ENCODE results near the gene EEF1AKMT2. TPM values are rescaled to one million over a fixed set of nuclear protein-coding genes. Genes with fewer than 3 reads are reported as not detected.
"Not testable (repeated sequence)": the region's sequence is repeated elsewhere in the genome, so short reads cannot be mapped to it uniquely, and the experiment has no call there.

The EEF1AKMT2 gene
- total RNA-seq, 1 donor from 2014 or later = 22.0 TPM

DNA sequence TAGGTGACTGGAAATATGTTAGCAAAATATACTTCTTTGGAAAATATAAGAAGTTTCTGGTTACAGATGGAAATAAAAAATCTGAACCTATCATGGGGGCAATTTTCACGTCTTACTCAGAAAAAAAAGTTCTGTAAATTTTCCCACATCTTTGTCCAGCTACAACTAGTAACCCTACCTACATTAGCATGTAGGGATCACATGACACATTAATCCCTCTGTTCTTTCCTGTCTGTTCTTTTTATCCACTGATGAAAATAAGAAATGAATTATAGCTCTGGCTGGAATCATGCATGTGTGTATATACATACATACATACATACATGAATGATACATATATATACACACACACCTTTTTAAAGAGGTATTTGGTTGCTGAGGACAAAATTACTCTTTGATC, 43.9 kb downstream of the EEF1AKMT2 start:
- Mint-ChIP-seq H3K27me3 (ENCODE audit: unreplicated experiment) (no peaks in the 10 kb centered on the region), H3K27ac (ENCODE audit: unreplicated experiment) (no peak overlapping the region), H3K4me1 (ENCODE audit: unreplicated experiment) (peaks cover 11% of the 10 kb centered on the region), H3K4me3 (ENCODE audit: unreplicated experiment) (no peak overlapping the region), H3K36me3 (ENCODE audit: unreplicated experiment) (peaks cover 2% of the 10 kb centered on the region), H3K9me3 (ENCODE audit: unreplicated experiment) (no peaks in the 10 kb centered on the region)
- TF ChIP-seq, protein P1, sequence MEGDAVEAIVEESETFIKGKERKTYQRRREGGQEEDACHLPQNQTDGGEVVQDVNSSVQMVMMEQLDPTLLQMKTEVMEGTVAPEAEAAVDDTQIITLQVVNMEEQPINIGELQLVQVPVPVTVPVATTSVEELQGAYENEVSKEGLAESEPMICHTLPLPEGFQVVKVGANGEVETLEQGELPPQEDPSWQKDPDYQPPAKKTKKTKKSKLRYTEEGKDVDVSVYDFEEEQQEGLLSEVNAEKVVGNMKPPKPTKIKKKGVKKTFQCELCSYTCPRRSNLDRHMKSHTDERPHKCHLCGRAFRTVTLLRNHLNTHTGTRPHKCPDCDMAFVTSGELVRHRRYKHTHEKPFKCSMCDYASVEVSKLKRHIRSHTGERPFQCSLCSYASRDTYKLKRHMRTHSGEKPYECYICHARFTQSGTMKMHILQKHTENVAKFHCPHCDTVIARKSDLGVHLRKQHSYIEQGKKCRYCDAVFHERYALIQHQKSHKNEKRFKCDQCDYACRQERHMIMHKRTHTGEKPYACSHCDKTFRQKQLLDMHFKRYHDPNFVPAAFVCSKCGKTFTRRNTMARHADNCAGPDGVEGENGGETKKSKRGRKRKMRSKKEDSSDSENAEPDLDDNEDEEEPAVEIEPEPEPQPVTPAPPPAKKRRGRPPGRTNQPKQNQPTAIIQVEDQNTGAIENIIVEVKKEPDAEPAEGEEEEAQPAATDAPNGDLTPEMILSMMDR (IDR thresholded peaks at IDR 0.05) = no peak
- no peak for DNase-seq (ENCODE audit: extremely low spot score, unreplicated experiment)

DNA sequence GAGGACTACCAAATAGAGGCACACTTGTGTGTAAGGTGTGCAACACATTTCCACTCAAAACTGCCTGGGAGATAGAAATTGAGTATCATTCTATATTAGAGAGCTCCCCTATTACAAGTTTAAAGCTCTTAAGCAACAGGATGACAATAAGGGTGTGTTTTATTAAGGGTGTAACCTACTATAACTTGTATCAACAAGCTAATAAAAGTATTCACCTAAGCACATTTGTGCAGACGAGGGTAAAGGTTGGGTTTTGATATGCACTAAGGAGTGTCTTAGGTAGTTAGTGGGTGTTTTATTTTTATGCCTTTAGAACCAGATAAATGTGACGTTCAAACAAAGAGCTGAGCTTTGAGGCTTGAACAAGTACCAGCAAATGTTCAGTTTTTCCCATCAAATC, 44.7 kb downstream of the EEF1AKMT2 start:
- TF ChIP-seq, protein P1 (IDR thresholded peaks at IDR 0.05) = no peak
- H3K4me1 Mint-ChIP-seq (ENCODE audit: unreplicated experiment) = peaks cover 17% of the 10 kb centered on the region
- no peaks in the 10 kb centered on the region for H3K27me3 Mint-ChIP-seq (ENCODE audit: unreplicated experiment)
- H3K36me3 Mint-ChIP-seq (ENCODE audit: unreplicated experiment) = peaks cover 2% of the 10 kb centered on the region
- no peak for DNase-seq (ENCODE audit: extremely low spot score, unreplicated experiment)
- H3K9me3 Mint-ChIP-seq (ENCODE audit: unreplicated experiment) = no peaks in the 10 kb centered on the region
- H3K27ac Mint-ChIP-seq (ENCODE audit: unreplicated experiment) = no peak overlapping the region
- H3K4me3 Mint-ChIP-seq (ENCODE audit: unreplicated experiment) = no peak overlapping the region

DNA sequence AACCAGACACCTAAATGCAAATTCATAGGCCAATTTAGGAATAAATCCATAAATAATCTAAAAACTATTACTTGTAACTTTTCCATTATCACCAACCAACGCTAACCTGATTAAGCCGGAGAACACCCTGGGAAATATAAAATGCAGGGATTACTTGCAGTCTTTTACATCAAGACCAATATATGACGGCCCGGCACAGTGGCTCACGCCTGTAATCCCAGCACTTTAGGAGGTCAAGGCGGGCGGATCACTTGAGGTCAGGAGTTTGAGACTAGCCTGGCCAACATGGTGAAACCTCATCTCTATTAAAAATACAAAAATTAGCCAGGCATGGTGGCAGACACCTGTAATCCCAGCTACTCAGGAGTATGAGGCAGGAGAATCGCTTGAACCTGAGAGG, 45.2 kb downstream of the EEF1AKMT2 start:
- H3K4me1 Mint-ChIP-seq (ENCODE audit: unreplicated experiment) = peaks cover 21% of the 10 kb centered on the region
- H3K27ac Mint-ChIP-seq (ENCODE audit: unreplicated experiment) = not testable (repeated sequence)

GRCh38 chr10:124745673-124746072, 46.0 kb downstream of the EEF1AKMT2 start:
- peaks cover 26% of the 10 kb centered on the region for H3K4me1 Mint-ChIP-seq (ENCODE audit: unreplicated experiment)
- no peak for DNase-seq (ENCODE audit: extremely low spot score, unreplicated experiment)
- no peaks in the 10 kb centered on the region for H3K27me3 Mint-ChIP-seq (ENCODE audit: unreplicated experiment)
- H3K36me3 Mint-ChIP-seq (ENCODE audit: unreplicated experiment) = no peaks in the 10 kb centered on the region
- H3K27ac Mint-ChIP-seq (ENCODE audit: unreplicated experiment) = peak overlapping the region; percentile 85
- no peak overlapping the region for H3K4me3 Mint-ChIP-seq (ENCODE audit: unreplicated experiment)
- TF ChIP-seq, protein P1 (IDR thresholded peaks at IDR 0.05) = peak; percentile 51
- H3K9me3 Mint-ChIP-seq (ENCODE audit: unreplicated experiment) = no peaks in the 10 kb centered on the region

More for the DNA sequence above, 45.2 kb downstream of the EEF1AKMT2 start:
- H3K9me3 Mint-ChIP-seq (ENCODE audit: unreplicated experiment); DNase-seq (ENCODE audit: extremely low spot score, unreplicated experiment); H3K27me3 Mint-ChIP-seq (ENCODE audit: unreplicated experiment); H3K36me3 Mint-ChIP-seq (ENCODE audit: unreplicated experiment); H3K4me3 Mint-ChIP-seq (ENCODE audit: unreplicated experiment): not testable (repeated sequence)

GRCh38 chr10:124745252-124745651, 46.4 kb downstream of the EEF1AKMT2 start:
- Mint-ChIP-seq H3K36me3 (ENCODE audit: unreplicated experiment) (no peaks in the 10 kb centered on the region), H3K27me3 (ENCODE audit: unreplicated experiment) (no peaks in the 10 kb centered on the region), H3K27ac (ENCODE audit: unreplicated experiment) (peak overlapping the region; percentile 85), H3K9me3 (ENCODE audit: unreplicated experiment) (no peaks in the 10 kb centered on the region), H3K4me3 (ENCODE audit: unreplicated experiment) (peak overlapping the region; percentile 73), H3K4me1 (ENCODE audit: unreplicated experiment) (peaks cover 28% of the 10 kb centered on the region)
- TF ChIP-seq, protein P1 (IDR thresholded peaks at IDR 0.05) = no peak
- DNase-seq (ENCODE audit: extremely low spot score, unreplicated experiment) = no peak
